ENCODE data around the gene PPP1R16B.
"Not testable (repeated sequence)": the region's sequence is repeated elsewhere in the genome, so short reads cannot be mapped to it uniquely, and the experiment has no call there.

PPP1R16B gene

GRCh38 chr20:38940644-38941043 lies 135.1 kb downstream of the PPP1R16B start:
- no peak for DNase-seq

DNA sequence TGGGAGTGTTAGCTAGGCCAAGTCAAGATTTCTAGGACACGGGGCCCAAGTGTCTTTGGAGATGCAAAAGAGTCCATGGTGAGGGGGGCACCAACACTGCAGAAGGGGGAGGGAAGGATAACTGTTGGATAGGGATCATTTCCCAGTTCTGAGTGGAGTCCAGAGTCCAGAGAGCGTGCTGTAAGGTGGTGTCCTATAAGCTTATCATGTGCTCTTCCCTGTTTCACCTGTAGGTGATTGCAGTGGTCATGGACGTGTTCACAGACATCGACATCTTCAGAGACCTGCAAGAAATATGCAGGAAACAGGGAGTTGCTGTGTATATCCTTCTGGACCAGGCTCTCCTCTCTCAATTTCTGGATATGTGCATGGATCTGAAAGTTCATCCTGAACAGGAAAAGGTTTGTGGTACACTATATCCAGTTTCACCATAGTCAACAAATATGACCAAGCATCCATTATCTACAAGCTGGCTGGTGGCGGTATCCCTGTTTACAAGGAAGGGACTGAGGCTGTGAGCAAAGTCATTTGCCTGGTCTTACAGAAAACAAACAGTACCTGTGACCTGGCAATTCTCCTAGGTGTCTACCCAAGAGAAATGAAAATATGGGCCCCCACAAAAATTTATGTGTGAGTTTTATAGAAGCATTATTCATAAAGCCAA lies 136.4 kb downstream of the PPP1R16B start:
- no peak for DNase-seq

GRCh38 chr20:38945012-38945411 lies 139.5 kb downstream of the PPP1R16B start:
- no peak for DNase-seq

DNA sequence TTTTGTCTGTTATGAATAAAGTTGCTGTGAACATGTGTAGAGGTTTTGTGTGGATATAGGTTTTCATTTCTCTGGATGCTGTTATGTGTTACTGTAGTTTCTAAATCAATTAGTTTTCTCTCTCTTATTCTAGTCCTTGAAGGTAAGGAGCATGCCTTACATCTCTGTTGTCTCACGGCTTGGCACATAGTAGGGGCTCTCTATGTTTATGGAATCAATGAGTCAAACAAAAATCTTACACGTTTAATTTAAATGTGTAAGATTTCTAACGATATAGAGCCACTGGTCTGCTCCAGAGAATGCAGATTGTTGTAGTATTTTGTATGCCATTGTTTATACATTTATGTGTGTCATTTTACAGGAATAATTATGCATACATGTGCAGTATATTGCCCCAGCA lies 141.3 kb downstream of the PPP1R16B start:
- DNase-seq: no peak

- no peak for DNase-seq
Measured at GRCh38 chr20:38947931-38948362, 142.4 kb downstream of the PPP1R16B start.

DNA sequence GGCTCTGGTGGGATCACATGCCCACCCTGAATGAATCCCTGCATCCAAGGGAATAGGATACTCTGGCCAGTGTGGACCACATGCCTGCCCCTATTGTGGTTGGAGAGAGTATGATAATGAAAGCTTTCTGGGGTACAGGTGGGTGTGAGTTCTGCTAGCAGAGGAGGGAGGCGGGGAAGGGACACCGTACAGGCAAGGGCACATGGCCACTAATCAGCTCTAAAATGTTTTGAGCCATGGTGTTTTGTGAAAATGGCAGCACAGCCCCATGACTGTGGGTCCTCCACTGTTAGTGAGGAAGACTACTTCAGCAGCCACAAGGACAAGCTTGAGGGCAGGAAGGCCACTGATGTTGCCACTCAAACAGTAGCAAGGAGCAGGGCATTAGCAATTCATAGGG lies 144.8 kb downstream of the PPP1R16B start:
- no peak for DNase-seq

GRCh38 chr20:38951611-38952010 lies 146.1 kb downstream of the PPP1R16B start:
- no peak for DNase-seq

DNA sequence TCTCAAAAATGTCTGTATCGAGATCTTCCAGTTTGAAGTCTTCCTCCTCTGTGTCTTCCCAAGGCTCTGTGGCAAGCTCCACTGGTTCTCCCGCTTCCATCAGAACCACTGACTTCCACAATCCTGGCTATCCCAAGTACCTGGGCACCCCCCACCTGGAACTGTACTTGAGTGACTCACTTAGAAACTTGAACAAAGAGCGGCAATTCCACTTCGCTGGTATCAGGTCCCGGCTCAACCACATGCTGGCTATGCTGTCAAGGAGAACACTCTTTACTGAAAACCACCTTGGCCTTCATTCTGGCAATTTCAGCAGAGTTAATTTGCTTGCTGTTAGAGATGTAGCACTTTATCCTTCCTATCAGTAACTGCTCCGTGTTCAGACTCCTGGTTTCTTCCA lies 146.7 kb downstream of the PPP1R16B start:
- no peak for DNase-seq

GRCh38 chr20:38953630-38954340 lies 148.3 kb downstream of the PPP1R16B start:
- DNase-seq: no peak

GRCh38 chr20:38957235-38957876 lies 151.9 kb downstream of the PPP1R16B start:
- no peak for DNase-seq

DNA sequence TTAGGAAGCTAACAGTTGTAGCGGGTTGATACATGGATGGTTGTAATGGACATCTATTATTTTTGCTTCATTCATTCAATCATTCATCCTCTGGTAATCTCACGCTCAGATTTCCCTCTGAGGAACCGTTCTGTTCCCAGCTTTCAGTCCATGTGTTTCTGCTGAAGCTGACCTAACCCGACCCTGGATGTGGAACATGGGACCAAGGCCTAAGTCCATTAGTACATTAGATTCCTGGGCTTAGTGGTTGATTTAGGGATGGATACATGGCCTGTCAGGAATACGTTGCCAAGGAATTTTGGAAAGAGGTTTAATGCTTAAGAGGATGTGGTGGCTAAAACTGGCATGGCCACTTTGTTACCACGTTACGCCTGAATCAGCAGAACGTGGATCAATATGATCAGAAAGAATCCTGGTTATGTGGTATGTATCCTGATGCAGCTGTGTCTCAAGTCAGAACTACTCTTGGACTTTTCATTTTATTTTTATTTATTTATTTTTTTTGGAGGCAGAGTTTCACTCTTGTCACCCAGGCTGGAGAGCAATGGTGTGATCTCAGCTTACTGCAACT lies 152.5 kb downstream of the PPP1R16B start:
- DNase-seq: no peak

- not testable (repeated sequence) for DNase-seq
Measured at GRCh38 chr20:38960187-38960687, 154.7 kb downstream of the PPP1R16B start.

DNA sequence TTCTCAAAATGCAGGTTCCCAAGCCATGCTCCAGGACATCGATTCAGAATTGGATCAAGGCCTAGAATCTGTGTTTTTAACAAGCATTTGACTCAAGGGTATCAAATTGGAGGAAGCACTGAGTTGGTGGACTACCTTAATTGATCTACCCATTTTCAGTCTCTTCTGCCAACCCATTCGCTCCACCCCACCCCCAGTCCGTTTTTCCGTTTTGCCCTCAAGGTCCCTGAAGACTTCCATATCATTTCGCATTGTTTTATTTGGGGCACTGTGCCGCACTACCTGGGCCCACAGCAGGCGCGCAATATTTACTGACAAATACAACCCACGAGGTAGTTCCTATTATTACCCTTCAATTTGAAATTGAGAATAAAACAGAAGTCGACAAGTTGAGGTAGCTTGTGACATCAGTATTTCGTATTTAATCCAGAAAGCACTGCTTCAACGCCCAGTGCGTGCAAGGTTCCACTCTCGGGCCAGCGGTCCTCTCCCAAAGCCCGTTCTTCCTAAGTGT lies 156.1 kb downstream of the PPP1R16B start:
- no peak for DNase-seq

DNA sequence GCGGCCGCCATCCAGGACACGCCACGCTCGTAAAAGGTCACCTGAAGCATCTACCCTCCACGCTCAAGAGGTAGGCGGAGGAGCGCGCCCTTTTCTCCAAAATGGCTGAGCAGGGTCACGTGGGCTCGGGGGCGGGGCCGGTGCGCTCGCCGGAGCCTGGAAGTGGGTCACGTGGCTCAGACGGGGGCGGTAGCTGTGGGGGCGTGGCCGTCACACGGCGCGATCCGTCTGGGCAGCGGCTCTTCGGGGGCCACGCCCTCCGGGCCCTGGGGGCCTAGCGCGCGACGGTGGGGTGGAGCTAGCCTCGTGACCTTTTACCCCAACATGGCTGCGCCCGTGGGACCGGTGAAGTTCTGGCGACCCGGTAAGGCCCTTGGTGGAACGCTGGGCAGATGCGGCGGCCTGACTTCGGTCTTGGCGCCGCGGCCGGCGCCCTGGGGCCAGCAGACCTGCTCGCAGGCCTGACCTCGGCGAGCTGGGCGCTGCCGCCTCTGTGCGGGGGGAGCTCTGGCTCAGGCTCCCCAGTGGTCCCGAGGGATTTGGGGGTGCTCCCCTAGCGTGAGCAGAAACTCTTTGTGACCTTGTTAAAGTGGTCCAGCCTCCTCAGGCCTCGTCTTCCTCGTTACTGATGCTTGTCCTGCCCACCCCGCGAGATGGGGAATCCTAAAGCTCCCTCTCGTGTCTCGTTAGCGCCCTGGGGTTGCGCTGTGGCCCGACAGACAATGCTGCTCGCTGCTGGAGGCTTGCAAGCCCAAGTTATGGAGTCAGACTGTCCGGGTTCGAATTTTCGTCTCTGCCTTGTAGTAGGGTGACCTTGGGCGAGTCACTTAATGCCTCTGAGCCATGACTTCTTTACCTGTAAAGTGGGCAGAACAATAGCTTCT lies 156.8 kb downstream of the PPP1R16B start, which contains the start of gene DHX35:
Gene DHX35, plus strand, starts transcription at position 301 of the 884 bp plus-strand sequence. Its CDS starts 24 bp downstream, at position 325.
- DNase-seq: peak; percentile 88

DNA sequence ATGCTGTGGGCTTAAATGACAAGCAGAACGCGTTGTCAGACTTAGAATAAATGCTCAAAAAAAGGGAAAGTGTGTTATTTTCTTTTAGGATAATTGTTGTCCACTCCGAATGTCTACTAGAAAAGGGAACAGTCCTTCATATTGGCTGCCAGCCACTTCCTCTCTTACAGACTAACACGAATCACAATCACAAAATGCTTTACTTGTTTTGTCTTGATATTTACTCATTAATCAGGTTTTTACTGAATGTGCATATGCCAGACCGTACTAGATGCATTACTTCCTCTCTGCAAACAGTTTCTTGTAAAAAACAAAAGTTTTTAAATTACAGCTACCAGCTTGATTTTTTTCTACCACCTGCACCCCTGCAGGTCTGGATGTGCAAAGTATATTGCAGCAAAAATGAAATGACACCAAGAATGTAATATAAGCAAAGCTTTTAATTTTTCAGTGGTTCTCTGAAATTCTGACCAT lies 157.5 kb downstream of the PPP1R16B start:
- no peak for DNase-seq

GRCh38 chr20:38963745-38964144 lies 158.2 kb downstream of the PPP1R16B start:
- DNase-seq: no peak

- no peak for DNase-seq
Measured at GRCh38 chr20:38965264-38965663, 159.8 kb downstream of the PPP1R16B start.

GRCh38 chr20:38968090-38968489 lies 162.6 kb downstream of the PPP1R16B start:
- DNase-seq: no peak

DNA sequence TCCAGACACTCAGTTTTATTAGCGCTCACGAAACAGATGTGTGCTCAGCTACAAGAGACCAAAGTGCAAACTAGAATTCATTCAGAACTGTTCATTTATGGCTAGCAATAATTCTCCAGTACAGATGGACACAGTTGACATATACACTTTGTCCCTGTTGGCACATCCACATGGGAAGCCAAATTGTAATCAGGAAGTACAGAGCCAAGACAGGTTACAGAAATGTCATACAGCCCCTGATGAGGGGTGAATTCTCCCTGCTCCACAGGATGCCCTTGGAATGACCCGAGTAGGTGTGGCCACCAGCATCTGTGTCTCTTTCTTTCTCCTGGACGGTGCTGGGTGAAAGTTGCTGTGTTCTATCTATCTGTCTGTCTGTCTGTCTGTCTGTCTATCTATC lies 164.2 kb downstream of the PPP1R16B start:
- DNase-seq: no peak

GRCh38 chr20:38970302-38970701 lies 164.8 kb downstream of the PPP1R16B start:
- DNase-seq: peak; percentile 21
